ENCODE results near the gene AP3B1. TPM values are rescaled to one million over a fixed set of nuclear protein-coding genes. Genes with fewer than 3 reads are reported as not detected.
A peak's percentile ranks its signal among the peaks of the same experiment; 100 is the strongest.

Gene AP3B1
- total and polyA plus RNA-seq, 9 donors, result 32.5 to 48.1 (median 36.8) TPM

- H3K9me3 ChIP-seq (replicated peaks; ENCODE audit: control insufficient read depth, low read depth, low read length), result no peaks in the 10 kb centered on the region
- H3K27ac ChIP-seq (ENCODE audit: low read length), result no peak overlapping the region
- no peaks in the 10 kb centered on the region for H3K27me3 ChIP-seq (ENCODE audit: control insufficient read depth, insufficient read depth, low read length)
- H3K36me3 ChIP-seq (ENCODE audit: control insufficient read depth, insufficient read depth, low read length), result peaks cover 8% of the 10 kb centered on the region
- WGBS (ENCODE audit: insufficient coverage), result no CpG with 5 or more reads among the region's 1 CpG
- no peak overlapping the region for H3K4me3 ChIP-seq (ENCODE audit: low read length)
- no peak for DNase-seq
- H3K4me1 ChIP-seq (ENCODE audit: control insufficient read depth, insufficient read depth, low read length), result peaks cover 5% of the 10 kb centered on the region
Observed at GRCh38 chr5:78002690-78003089, 291.8 kb downstream of the AP3B1 start.

- 94% methylated on average over 5 of the region's 7 CpGs for WGBS (ENCODE audit: insufficient coverage)
Observed at GRCh38 chr5:78001197-78001596, 293.3 kb downstream of the AP3B1 start.

DNA sequence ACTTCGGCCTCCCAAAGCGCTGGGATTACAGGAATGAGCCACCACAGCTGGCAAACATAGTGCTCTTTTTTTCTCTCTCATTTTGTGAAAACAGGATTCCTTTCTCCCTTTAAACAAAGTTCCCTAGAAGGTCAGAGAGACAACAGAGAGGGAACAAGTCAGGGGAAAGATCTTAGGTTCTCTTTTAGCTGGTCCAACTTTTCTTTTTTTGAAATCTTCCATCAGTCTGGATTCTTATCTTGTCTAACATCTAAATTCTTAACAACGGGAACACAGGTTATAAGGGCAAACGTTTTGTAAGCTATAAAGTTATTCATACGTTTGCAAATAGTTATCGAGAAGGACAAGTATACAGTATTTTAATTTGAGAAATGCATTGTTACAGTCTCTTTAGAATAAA lies 294.3 kb downstream of the AP3B1 start:
- no peak for DNase-seq

More at GRCh38 chr5:78001197-78001596, 293.3 kb downstream of the AP3B1 start:
- H3K27me3 ChIP-seq (ENCODE audit: control insufficient read depth, insufficient read depth, low read length), result no peaks in the 10 kb centered on the region
- H3K4me1 ChIP-seq (ENCODE audit: control insufficient read depth, insufficient read depth, low read length), result peaks cover 7% of the 10 kb centered on the region
- H3K27ac ChIP-seq (ENCODE audit: low read length), result no peak overlapping the region
- H3K4me3 ChIP-seq (ENCODE audit: low read length), result no peak overlapping the region
- H3K9me3 ChIP-seq (replicated peaks; ENCODE audit: control insufficient read depth, low read depth, low read length), result no peaks in the 10 kb centered on the region
- peaks cover 8% of the 10 kb centered on the region for H3K36me3 ChIP-seq (ENCODE audit: control insufficient read depth, insufficient read depth, low read length)
- no peak for DNase-seq

DNA sequence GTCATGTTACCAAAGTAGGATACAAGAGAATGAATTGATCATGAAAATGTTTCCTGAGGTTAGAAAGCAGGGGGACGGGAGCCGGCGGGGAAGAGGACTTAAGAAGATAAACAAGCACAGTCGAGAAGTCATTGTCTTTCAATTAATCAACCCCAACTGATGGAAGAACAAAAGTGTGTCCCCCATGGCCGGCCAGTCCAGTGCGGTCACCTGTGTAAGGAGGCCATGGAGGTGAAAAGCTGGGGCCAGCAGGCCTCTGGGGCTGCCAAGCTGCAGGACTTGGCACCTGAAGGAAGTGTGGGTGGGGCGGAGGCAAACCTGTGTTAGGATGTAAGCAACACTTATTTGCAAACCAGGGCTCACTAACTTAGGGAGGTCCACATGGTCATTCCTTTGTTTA lies 295.1 kb downstream of the AP3B1 start:
- Histone ChIP-seq H3K4me3 (ENCODE audit: low read length) (no peak overlapping the region), H3K4me1 (ENCODE audit: control insufficient read depth, insufficient read depth, low read length) (peaks cover 17% of the 10 kb centered on the region), H3K36me3 (ENCODE audit: control insufficient read depth, insufficient read depth, low read length) (peaks cover 8% of the 10 kb centered on the region), H3K27ac (ENCODE audit: low read length) (no peak overlapping the region), H3K9me3 (replicated peaks; ENCODE audit: control insufficient read depth, low read depth, low read length) (no peaks in the 10 kb centered on the region), H3K27me3 (ENCODE audit: control insufficient read depth, insufficient read depth, low read length) (no peaks in the 10 kb centered on the region)
- DNase-seq, result no peak
- no CpG with 5 or more reads among the region's 7 CpGs for WGBS (ENCODE audit: insufficient coverage)

More for the DNA sequence above, 294.3 kb downstream of the AP3B1 start:
- Histone ChIP-seq H3K9me3 (replicated peaks; ENCODE audit: control insufficient read depth, low read depth, low read length) (no peaks in the 10 kb centered on the region), H3K27me3 (ENCODE audit: control insufficient read depth, insufficient read depth, low read length) (no peaks in the 10 kb centered on the region), H3K27ac (ENCODE audit: low read length) (no peak overlapping the region), H3K4me3 (ENCODE audit: low read length) (no peak overlapping the region), H3K4me1 (ENCODE audit: control insufficient read depth, insufficient read depth, low read length) (peaks cover 13% of the 10 kb centered on the region), H3K36me3 (ENCODE audit: control insufficient read depth, insufficient read depth, low read length) (peaks cover 8% of the 10 kb centered on the region)
- WGBS (ENCODE audit: insufficient coverage), result 75% methylated on average over 2 of the region's 6 CpGs

- Histone ChIP-seq H3K4me3 (ENCODE audit: low read length) (no peak overlapping the region), H3K27ac (ENCODE audit: low read length) (no peak overlapping the region), H3K27me3 (ENCODE audit: control insufficient read depth, insufficient read depth, low read length) (no peaks in the 10 kb centered on the region), H3K9me3 (replicated peaks; ENCODE audit: control insufficient read depth, low read depth, low read length) (no peaks in the 10 kb centered on the region), H3K36me3 (ENCODE audit: control insufficient read depth, insufficient read depth, low read length) (peaks cover 3% of the 10 kb centered on the region), H3K4me1 (ENCODE audit: control insufficient read depth, insufficient read depth, low read length) (peaks cover 32% of the 10 kb centered on the region)
- no CpG with 5 or more reads among the region's 3 CpGs for WGBS (ENCODE audit: insufficient coverage)
- no peak for DNase-seq
Observed at GRCh38 chr5:77996943-77997342, 297.6 kb downstream of the AP3B1 start.

DNA sequence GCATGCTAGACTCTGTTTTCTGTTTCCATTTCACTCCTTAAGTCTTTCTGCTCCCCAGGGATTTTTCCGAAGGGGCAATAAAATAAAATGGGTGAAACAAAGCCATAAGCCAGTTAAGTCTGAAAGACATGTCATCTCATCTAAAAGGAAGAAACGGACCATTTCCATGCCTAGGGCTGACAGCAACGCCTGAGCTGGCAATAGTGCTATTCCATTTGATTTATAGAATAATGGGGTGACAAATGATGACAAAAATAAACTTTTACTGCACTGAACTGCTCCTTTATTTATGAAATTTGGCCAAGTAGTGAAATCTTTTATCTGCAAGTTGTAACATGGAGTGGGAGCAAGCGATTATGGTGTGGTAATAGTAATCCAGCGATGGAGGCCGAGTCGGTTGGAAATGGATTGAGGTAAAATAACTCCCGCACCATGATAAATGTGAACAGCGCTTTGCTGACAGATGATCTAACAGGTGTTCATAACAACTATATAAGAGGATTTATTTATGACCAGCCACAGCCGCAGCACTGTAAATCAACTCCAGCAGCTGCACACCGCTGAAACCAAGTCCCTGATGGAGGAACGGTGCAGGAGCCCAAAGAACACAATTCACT lies 298.6 kb downstream of the AP3B1 start:
- Histone ChIP-seq H3K27me3 (ENCODE audit: control insufficient read depth, insufficient read depth, low read length) (no peaks in the 10 kb centered on the region), H3K27ac (ENCODE audit: low read length) (no peak overlapping the region), H3K36me3 (ENCODE audit: control insufficient read depth, insufficient read depth, low read length) (peaks cover 3% of the 10 kb centered on the region), H3K9me3 (replicated peaks; ENCODE audit: control insufficient read depth, low read depth, low read length) (no peaks in the 10 kb centered on the region), H3K4me1 (ENCODE audit: control insufficient read depth, insufficient read depth, low read length) (peaks cover 32% of the 10 kb centered on the region), H3K4me3 (ENCODE audit: low read length) (no peak overlapping the region)
- no CpG with 5 or more reads among the region's 12 CpGs for WGBS (ENCODE audit: insufficient coverage)
- peak; percentile 60 for DNase-seq

GRCh38 chr5:77994943-77995342 lies 299.6 kb downstream of the AP3B1 start:
- WGBS (ENCODE audit: insufficient coverage), result no CpG with 5 or more reads among the region's 3 CpGs
- Histone ChIP-seq H3K27ac (ENCODE audit: low read length) (no peak overlapping the region), H3K36me3 (ENCODE audit: control insufficient read depth, insufficient read depth, low read length) (peaks cover 3% of the 10 kb centered on the region), H3K9me3 (replicated peaks; ENCODE audit: control insufficient read depth, low read depth, low read length) (no peaks in the 10 kb centered on the region), H3K4me1 (ENCODE audit: control insufficient read depth, insufficient read depth, low read length) (peaks cover 32% of the 10 kb centered on the region), H3K4me3 (ENCODE audit: low read length) (no peak overlapping the region), H3K27me3 (ENCODE audit: control insufficient read depth, insufficient read depth, low read length) (no peaks in the 10 kb centered on the region)
- no peak for DNase-seq

DNA sequence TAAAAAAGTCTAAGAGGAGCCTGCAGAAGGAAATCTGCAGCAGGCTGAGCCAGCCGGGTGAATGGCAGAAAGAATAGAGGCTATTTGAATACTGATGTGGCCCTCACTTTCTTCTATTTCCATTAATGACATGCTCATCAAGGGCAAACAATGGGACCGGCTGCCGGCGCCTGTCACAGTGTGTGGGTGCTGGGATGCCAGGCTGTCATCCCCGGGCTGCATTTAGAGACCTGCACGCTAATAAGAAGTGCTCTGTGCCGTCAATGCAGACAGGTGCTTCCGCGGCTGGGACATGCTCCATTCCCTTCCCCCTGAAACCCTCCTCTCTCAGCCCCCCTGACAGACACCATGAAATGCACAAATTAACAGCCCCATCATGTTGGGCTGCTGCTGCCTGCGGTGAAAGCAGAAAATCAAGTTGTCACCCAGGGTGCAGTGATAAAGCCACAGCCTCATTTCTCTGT lies 300.6 kb downstream of the AP3B1 start:
- H3K27me3 ChIP-seq (ENCODE audit: control insufficient read depth, insufficient read depth, low read length), result no peaks in the 10 kb centered on the region
- H3K4me3 ChIP-seq (ENCODE audit: low read length), result no peak overlapping the region
- no peaks in the 10 kb centered on the region for H3K36me3 ChIP-seq (ENCODE audit: control insufficient read depth, insufficient read depth, low read length)
- 51% methylated on average over 9 of the region's 10 CpGs for WGBS (ENCODE audit: insufficient coverage)
- no peak overlapping the region for H3K27ac ChIP-seq (ENCODE audit: low read length)
- DNase-seq, result peak; percentile 36
- H3K9me3 ChIP-seq (replicated peaks; ENCODE audit: control insufficient read depth, low read depth, low read length), result no peaks in the 10 kb centered on the region
- H3K4me1 ChIP-seq (ENCODE audit: control insufficient read depth, insufficient read depth, low read length), result peaks cover 32% of the 10 kb centered on the region

- Histone ChIP-seq H3K4me1 (ENCODE audit: control insufficient read depth, insufficient read depth, low read length) (peaks cover 30% of the 10 kb centered on the region), H3K36me3 (ENCODE audit: control insufficient read depth, insufficient read depth, low read length) (no peaks in the 10 kb centered on the region), H3K27ac (ENCODE audit: low read length) (no peak overlapping the region), H3K4me3 (ENCODE audit: low read length) (no peak overlapping the region), H3K27me3 (ENCODE audit: control insufficient read depth, insufficient read depth, low read length) (no peaks in the 10 kb centered on the region), H3K9me3 (replicated peaks; ENCODE audit: control insufficient read depth, low read depth, low read length) (no peaks in the 10 kb centered on the region)
- WGBS (ENCODE audit: insufficient coverage), result 74% methylated on average over 11 of the region's 17 CpGs
- no peak for DNase-seq
Observed at GRCh38 chr5:77993141-77993854, 301.2 kb downstream of the AP3B1 start.

DNA sequence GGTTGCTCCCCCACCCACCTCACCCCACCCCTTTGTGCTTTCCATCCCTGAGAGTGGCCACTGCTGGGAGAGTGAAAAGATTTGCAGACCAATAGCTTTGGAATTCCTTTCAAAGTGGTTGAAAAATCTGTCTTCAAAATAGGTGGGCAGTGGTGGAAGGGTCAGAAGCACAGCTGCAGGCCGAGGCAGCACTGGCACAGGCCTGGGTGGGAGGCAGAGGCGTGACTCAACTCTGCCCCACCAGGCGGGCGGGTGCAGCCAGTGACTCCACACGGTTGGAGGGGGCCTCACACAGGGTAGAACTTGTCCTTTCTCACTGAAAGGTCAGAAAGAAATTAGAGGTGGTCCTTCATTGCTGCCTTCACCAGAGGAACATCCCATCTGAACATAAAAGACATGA lies 303.4 kb downstream of the AP3B1 start:
- 75% methylated on average over 4 of the region's 5 CpGs for WGBS (ENCODE audit: insufficient coverage)
- H3K27ac ChIP-seq (ENCODE audit: low read length), result no peak overlapping the region
- no peaks in the 10 kb centered on the region for H3K9me3 ChIP-seq (replicated peaks; ENCODE audit: control insufficient read depth, low read depth, low read length)

More for the DNA sequence above, 303.4 kb downstream of the AP3B1 start:
- no peak for DNase-seq
- H3K4me3 ChIP-seq (ENCODE audit: low read length), result no peak overlapping the region
- peaks cover 28% of the 10 kb centered on the region for H3K4me1 ChIP-seq (ENCODE audit: control insufficient read depth, insufficient read depth, low read length)
- H3K27me3 ChIP-seq (ENCODE audit: control insufficient read depth, insufficient read depth, low read length), result no peaks in the 10 kb centered on the region
- no peaks in the 10 kb centered on the region for H3K36me3 ChIP-seq (ENCODE audit: control insufficient read depth, insufficient read depth, low read length)
